HG02678 (cell line): ENCODE results near the gene ULBP1.
"Not testable (repeated sequence)": the region's sequence is repeated elsewhere in the genome, so short reads cannot be mapped to it uniquely, and the experiment has no call there.

Experiments
- ATAC-seq: cut with Tn5 transposase; IDR thresholded peaks from one replicate; pipeline ENCODE4 v1.9.1; 2021; ENCODE audit warnings: mild to moderate bottlenecking, moderate library complexity; ENCODE audit not compliant: unreplicated experiment

Gene ULBP1, protein sequence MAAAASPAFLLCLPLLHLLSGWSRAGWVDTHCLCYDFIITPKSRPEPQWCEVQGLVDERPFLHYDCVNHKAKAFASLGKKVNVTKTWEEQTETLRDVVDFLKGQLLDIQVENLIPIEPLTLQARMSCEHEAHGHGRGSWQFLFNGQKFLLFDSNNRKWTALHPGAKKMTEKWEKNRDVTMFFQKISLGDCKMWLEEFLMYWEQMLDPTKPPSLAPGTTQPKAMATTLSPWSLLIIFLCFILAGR

DNA sequence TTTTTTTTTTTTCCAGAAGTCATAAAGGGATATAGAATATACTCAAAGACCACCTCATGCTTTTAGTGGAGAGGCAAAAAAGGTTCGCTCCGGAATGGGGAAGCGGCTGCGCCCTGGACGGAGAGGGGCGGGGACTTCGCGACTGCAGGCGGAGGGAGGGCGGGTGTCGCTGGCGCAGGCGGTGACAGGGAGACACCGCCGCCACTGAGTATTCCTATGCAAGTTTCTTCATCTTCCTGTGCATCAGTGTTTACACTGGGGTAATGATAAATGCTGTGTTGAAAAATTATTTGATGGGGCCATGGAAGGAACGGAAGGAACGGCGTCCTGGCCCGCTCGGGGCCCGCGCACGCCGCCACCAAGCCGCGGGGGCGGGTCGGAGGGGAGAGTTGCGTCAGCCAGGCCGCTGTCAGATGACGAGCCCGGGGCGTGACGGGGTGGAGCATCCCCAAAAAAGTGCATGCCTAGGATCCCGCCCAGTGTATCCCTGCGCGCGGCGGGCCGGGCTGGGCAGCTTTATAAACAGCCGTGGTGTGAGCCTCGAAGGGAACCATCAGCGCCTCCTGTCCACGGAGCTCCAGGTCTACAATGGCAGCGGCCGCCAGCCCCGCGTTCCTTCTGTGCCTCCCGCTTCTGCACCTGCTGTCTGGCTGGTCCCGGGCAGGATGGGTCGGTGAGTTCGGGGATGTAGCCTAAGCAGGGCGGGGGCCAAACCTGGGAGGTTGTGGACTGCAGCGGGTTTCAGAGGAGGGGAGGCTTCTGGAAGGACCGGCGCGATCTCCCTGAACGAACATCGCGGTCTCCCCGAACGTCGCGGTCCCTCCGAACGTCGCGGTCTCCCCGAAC, at the start of gene ULBP1:
Gene ULBP1 (plus strand): TSS at position 482 of the 846 bp plus-strand sequence. CDS start 107 bp downstream, at position 589.
- ATAC-seq = peak; percentile 61

DNA sequence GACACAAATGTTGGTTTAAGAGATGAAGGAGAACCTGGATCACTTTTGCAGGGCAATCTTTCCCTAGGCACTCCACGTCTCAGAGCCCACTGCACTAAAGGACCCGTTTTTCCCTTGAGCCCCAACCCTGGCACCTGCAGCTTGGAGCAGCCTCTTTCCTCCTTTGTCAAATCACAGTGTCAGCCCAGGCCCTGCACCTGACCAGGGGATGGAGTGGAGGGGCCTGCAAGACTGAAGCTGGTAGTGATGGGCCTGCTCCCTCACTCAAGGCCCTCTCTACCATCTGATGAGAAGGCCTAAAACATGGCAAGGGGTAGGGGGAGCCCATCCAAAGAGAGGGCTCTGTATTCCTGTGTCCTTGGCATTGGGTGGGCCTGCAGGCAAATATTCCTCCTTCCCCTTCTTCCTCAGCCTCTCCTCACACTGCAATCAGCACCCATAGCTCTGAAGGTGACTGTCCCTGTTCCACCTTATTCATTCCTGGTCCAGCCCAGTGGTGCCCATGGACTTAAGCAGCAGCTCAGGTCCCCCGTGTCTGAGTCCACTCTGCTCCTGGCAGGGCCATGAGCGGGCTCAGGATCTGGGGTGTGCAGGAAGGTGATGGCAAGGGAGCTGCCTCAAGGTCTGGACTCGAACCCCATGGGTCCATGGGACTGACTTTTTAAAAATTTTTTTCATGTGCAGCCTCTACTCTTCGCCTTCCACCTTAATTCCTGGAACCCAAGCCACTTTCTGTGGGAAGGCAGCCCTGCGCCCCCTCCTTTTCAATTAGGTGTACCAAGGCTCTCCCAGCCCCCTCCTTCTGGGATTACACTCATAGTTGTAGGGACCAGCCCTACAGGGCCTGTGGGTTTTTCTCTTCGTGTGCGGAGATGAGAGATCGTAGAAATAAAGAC, 47.5 kb upstream of the ULBP1 start:
- ATAC-seq = no peak

DNA sequence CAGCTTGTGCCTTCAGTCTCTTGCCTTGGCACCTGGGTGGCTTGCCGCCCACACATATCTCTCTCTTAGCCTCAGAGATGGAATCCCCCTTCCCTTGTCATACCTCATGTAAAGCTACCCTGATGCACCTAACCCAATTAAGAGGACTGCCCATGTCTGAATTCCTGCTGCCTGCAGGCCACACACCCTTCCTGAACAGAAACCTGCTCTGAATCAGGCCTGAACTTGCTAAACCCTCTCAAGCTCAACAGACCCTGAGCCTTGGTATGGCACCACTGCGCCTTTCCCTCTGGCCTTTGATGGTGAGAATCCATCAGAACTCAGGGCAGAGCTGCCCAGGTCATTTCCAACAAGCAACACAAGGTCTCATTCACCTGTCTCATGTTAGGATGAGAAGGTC, 46.1 kb upstream of the ULBP1 start:
- no peak for ATAC-seq

DNA sequence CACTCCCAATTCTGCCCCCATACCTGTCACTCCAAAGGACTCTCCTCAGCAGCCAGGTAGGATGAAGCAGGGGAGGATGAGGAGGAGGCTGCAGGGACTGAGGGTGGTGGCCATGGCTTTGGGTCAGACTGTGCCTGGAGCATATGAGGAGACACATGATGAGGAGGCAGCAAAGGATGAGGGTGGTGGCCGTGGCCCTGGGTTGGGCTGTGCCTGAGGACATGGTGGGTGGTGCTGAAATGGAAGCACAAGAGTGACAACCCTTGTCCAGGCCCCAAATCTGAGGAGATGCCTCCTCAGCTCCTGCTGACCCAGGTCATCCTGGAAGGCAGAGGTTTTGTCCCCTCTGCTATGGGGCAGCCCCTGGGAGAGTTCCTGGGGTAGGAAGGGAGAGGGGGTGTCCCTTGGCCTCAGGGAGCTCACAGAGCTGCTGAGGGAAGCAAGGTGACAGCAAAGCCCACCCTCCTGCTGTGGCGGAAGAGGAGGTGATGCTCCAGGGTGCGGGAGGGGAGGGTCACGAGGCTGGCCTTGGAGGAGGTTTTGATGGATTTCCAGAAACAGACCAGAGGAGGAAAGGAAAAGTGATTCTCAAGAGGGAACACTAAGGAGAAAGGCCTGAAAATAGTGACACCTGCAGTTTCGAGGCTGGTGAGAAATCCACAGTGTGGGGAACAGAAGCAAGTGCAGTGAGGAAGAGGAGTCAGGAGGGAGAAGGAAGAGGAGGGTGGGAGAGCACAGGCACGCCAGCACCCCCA, 45.4 kb upstream of the ULBP1 start:
- ATAC-seq = no peak

DNA sequence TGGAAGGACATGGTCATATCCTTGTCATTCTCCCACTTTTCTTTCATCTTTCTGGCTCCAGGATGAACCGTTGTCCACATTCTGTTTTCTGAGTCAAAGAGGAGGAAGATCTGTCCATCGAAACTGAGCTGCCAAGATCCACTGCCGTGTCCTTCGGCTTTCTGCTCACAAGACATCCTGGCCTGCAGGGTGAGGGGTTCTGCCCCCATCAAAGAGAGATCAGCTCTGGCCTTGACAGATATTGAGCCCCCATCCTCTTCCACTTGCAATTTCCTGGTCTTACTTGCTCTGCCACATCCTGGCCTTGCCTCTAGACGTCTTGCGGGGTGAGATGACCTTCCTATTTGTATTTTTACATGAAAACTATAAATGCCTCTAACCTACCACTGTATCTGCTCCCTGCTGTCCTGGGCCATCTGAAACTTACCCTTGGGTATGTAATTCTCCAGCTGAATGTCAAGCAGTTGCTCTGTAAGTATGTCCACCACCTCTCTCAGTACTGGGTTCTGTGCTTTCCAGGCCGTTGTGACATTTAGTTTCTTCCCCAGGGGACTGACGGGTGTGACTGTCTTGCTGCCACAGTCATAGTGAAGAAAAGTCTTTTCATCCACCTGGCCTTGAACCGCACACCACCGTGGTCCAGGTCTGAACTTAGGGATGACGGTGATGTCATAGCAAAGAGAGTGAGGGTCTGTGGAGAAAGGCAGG, 44.5 kb upstream of the ULBP1 start:
- ATAC-seq = not testable (repeated sequence)

DNA sequence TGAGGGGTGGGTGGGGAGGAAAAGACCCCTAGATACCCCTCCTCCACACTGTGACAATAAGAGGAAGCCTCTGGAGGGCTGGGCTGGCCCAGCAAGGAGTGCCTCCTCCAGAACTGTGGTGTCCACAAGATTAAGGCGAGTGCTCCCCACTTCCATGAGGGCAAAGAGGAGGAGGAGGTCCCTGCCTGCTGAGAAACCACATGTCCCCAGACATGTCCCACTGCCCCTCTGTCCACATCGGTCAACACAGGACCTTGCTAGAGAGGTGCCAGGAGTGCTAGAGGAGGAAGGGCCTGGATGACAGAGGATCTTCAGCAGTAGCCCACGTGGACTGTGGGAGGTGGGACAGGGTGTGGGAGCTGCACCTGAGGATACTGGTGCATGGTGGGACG, 43.9 kb upstream of the ULBP1 start:
- no peak for ATAC-seq

DNA sequence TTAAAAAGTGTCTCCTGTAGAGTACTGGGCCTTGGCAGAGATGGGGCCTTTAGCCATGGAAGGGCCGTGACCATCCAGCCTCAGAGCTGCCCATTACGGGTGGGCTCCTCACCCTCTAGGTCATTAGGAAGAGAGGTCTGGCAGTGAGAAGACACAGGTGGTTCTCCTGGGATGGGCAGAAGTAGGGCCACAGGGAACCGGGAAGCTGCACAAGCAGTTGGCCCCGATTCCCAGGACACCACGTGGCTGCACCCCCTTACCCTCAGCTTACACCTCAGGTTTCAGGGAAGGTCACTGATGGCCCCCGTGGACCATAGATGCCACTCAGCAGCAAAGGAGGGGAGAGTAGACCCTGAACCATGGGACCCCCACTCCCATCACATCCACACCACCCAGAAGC, 42.4 kb upstream of the ULBP1 start:
- no peak for ATAC-seq

DNA sequence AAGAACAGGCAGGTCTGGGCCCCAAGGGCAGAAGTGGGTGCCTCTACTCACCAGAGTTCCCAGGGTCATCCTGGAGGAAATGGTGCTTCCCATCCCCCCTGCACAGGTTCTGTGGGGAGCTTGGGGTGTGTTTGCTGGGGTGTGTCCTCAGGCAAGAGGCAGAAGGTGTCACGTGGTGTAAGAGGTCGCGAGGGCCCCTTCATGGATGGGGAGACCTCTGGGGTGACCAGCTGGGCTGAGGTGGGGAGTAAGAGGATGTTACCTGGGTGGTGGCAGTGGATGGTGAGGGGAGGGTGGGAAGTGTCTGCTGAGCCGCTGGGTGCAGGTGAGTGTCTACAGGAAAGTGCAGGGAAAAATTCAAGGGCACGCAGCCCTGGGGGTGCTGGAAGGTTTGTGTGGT, 41.7 kb upstream of the ULBP1 start:
- ATAC-seq = not testable (repeated sequence)

DNA sequence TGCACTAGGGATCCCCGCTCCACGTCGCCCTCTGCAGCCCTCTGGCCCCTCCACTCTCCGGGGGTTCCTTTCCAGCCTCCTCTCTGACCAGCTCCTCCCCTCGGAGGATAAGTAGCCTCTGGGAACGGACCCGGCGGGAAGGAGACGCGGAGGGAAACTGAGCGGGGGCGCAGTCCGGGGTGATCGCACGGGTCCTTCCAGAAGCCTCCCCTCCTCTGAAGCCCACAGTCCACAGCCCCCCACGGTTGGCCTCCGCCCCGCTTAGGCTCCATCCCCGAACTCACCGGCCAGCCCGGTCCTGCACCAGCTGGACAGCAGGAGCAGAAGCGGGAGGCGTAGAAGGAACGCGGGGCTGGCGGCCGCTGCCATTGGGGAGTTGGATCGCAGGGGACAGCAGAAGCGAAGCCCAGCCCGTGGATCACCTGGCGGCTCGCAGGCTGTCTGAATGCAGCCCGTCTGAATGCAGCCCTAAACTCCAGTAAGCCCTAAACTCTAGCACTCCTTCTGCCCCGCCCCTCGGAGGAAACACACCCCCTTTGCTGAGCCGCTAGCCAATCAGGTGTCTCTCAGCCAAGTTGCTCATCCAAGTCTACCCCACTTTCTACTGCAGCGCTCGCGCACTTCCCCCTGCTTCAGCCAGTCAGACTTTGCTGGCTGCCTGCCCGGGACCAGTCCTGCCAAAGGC, 41.0 kb upstream of the ULBP1 start, which contains the start of gene RAET1G:
Gene RAET1G (minus strand): TSS at position 480 of the 685 bp plus-strand sequence. CDS start 111 bp downstream, at position 369.
- no peak for ATAC-seq

DNA sequence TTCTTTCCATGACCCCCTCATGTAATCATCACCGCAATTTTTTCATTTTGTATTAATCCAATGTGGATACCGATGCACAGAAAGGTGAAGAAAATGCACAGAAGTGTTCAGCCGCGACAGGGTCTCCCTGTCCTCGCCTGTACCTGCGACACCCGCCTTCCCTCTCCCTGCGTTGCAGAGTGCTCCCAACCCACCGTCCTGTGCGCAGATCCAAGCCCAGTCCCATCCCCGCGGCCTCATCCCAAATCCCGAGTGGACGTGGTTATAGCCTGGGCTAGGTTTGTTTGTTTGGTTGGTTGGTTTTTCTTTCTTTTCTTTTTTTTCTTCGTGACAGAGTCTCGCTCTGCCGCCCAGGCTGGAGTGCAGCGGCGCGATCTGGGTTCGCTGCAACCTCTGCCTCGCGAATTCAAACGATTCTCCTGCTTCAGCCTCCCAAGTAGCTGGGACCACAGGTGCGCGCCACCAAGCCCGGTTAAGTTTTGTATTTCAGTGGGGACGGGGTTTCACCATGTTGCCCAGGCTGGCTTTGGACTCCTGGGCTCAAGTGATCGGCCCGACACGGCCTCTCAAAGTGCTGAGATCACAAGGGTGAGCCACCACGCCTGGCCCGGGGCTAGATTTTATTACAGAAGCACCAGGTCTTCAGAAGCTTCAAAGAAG, 40.3 kb upstream of the ULBP1 start:
- no peak for ATAC-seq

DNA sequence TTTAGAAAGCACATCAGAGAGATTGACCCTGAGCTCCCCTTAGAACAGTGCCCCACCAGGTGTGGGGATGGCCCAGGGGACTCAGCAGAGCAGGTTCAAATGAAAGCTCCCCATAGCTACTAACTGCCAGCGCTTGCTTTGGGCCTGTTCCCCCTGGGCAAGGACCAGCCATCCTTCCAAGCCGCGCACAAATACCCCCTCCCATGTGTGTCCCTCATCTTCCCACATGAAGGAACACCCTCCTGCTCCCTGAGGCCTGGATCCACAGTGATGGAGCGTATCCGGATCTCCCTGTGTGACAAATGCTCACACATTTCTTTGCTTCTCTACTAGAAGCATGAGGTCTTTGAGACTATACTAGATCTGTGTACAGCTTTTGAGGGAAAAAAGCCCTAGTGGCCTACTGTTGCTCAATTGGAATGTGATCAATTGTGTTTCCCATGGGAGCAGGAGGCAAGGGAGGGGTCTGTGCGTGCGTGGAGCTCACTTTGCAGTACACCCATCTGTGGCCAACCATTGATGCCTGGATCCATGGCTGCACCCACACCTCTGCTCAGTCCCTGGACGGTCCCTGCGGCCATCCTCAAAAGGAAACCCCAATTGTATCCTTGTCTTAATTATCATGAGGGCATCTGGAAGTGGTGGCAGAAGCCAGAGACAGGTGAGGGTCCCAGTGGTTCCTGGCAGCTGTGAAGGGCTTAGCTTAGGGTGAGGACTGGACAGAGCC, 39.4 kb upstream of the ULBP1 start:
- no peak for ATAC-seq

DNA sequence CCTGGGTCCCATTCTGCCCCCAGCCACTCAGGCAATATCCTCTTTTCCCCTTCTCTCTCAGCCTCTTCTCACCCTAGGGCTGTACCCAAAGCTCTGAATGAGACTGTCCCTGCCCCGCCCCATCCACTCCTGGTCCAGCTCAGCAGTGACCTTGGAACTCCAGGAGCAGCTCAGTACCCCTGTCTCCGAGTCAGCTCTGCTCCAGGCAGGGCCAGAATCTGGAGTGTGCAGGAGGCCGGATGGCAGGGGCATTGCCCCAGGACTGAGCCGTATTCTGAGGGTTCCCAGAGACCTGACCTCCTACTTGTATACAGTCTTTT, 38.9 kb upstream of the ULBP1 start:
- ATAC-seq = no peak

DNA sequence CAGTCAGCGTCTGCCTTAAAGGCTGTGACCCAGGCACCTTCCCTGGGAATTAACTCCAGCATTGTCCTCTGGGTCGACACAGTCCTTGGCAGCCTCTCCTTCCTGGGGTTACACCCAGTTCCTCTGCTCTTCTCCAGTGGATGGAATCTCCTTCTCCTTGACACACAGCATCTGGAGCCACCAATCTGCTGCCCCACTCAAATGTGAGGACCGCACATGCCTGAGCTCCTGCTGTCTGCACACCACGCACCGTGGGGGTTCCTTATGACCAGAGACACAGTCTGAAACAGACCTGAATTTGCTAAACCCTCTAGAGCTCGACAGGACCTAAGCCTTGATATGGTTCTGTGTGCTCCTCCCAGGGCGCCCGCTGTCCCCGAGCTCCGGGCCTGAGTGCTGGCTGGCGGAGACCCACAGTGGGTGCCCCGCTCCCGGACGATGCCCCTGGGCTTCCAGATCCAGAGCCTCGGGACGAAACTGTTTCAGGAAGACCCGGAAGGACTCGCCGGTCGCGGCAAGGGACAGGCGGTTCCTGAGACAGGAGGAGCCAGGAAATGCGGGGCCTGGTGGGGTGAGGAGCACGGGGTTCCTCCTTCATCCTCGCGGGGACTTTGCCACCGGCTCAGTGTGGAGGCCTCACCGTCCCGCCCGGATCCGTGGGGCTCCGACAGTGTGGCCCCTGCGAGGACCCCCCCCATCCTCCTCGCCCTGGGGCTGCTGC, 38.3 kb upstream of the ULBP1 start:
- ATAC-seq = no peak

DNA sequence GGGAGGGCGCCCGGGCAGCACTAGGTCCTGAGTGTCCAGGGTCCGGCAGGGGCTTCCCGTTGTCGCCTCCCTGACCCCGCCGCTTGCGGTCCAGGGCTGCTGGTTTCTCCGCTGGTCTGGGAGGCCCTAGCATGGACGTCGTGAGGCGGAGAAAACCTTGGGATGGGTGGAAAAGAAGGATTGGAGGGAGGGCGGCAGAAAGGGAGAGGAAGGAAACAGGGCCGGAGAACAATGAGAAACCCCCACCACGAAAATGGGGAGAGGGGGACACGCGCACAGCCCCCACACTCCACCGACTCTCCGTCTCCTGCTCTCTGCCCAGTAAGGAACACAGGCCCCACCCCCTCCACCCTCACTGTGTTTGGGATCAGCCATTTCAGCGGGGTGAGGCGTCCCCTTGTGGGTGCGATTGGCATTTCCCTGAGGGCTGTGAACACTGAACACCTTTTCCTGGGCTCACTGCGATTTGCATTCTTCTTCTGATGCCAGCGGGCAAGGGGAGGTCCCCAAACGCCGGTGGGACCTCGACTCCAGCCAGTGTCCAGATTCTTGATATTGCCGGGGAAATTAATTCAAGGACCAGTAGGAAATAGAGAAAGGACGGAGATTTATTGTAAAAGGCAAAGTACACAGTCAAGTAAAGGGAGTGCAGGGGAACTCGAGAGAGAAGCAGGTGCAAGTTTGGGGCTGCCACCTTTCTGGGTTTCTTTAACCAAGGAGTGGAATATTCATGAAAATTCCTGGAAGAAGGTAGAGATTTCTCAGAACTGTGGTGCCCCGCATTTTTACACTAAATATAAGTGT, 37.6 kb upstream of the ULBP1 start:
- ATAC-seq = peak; percentile 49

DNA sequence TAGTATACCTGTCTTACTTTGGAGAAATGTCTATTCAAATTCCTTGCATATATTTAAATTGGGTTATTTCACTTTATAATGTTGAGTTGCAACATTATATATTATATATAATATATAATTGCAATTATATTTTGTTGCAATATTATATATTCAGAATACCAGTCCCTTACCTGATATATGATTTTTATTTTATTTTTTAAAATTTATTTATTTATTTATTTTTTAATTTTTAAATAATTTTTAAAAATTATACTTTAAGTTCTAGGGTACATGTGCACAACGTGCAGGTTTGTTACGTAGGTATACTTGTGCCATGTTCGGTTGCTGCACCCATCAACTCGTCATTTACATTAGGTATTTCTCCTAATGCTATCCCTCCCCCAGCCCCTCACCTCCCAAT, 36.7 kb upstream of the ULBP1 start:
- ATAC-seq = not testable (repeated sequence)

DNA sequence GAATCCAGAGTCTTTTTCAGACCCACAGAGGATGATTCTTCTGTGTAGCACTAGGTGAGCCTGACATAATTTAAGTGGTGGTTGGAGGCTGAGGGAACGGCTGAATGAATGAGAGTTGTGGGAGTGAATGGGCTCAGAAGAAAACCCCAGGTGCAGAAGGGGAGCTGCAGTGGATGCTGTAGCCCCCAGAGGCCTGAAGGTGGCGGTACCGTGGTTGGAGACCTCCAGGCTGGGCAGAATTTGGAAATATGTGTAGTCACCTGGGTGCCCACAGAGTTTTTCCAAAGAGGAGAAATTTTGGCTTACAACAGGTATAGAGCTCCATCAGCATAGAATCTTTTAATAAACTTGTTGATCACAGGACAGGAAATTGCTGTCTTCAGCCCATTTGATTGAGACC, 34.3 kb upstream of the ULBP1 start:
- no peak for ATAC-seq

DNA sequence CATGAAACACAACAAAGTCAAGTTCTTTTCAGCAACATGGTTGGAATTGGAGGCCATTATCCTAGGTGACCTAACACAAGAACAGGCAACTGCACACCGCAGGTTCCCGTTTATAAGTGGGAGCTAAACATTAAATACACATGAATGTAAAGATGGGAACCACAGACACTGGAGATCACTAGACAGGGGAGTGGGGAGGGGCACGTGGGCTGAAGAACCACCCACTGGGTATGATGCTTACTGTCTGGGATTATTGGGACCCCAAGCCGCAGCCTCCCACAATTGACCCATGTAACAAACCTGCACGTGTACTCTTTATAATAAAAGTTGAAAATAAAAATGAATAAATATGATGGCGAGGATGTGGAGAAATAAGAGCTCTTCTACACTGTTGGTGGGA, 32.2 kb upstream of the ULBP1 start:
- no peak for ATAC-seq
